AML-193 (cell line): Measurements from ENCODE around the gene IL1RAPL1.

Experiments
- DNase-seq, 2 experiments: peaks; one replicate each; lab custom pipeline; 2025; lab: John Stamatoyannopoulos, UW

IL1RAPL1 gene

GRCh38 chrX:28586981-28587551, at the start of gene IL1RAPL1:
IL1RAPL1 (plus strand) TSS chrX:28587446.
- no peak for DNase-seq

- DNase-seq = no peak
Observed at GRCh38 chrX:28542791-28543190, 44.5 kb upstream of the IL1RAPL1 start.

- DNase-seq = no peak
Observed at GRCh38 chrX:28549838-28550237, 37.4 kb upstream of the IL1RAPL1 start.

GRCh38 chrX:28550331-28550872, 36.8 kb upstream of the IL1RAPL1 start:
- no peak for DNase-seq

DNA sequence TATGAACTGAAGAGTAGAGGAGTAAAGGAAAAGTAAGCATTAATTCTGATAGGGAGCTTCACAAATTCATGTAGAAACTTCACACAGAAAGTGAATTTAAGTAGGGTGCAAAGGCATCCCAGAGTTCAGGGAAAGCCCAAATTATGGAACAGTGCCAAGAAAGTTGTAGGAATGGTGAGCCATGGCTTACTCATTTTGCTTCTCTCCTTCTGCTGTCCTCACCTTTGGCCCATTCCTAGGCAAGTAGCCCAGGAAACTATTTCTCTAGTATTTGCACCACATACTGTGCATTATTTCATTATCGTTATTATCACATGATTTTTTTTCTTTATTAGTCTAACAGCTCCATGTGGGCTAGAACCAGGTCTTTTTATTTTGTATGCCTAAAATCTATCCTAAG, 34.9 kb upstream of the IL1RAPL1 start:
- no peak for DNase-seq

DNA sequence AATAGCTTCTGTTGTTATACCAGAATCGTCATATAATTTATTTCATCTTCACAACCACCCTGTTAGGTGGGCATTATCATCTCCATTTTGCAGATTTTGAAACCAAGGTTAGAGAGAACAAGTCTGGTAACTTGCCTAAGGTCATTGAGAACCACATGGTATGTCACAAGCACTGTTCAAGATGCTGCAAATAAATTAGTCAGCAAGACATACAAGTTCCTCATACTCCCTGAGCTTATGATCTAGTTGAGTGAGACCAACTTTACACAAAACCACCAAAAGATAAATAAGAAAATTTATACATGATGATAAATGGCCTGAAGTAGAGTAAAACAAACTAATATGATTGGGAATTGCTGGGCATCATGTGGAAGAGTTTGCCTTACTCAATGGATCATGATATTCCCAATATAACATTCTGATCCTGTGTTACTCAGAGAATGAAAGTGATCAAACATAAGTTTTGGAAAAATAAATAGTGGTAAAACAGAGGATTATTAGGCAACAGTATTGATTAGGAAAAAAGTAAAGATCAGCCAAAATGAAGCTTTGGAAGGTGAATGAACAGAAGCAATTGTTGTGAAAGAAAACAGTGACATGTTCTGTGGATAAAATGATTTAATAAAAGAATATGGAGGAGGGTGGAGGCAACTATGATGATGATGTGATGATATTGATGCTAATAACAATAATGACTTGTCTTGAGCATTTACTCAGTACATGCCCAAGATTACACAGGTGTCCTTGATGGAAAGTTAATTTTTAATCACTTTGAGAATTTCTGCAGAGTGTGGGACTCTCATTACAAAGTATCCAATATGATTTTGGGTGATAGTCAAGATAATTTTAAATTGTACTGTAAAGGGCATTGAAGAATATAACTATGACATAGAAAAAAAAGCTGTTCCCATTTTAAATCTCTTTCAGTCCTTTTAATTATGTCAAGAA, 34.1 kb upstream of the IL1RAPL1 start:
- DNase-seq = no peak

GRCh38 chrX:28576117-28576516, 11.1 kb upstream of the IL1RAPL1 start:
- no peak for DNase-seq

DNA sequence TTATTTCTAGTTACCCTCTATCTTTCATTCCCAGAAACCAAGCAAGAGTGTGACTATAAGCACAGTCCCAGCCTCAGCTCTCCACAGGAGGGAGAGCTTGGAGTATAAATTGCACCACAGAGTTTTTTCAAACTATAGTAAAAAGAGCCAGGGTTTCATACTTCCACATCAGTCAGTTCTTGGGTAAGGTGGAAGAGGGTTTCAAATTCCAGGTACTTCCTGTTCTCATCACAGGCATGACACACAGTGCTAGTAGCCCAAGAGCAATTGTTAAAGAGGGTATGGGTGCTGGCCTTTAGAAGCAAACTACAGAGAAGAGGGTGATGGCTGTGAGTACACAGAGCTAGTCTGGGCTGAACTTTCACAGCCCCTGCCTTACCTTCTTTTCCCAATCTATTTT, 5.7 kb upstream of the IL1RAPL1 start:
- DNase-seq = no peak

DNA sequence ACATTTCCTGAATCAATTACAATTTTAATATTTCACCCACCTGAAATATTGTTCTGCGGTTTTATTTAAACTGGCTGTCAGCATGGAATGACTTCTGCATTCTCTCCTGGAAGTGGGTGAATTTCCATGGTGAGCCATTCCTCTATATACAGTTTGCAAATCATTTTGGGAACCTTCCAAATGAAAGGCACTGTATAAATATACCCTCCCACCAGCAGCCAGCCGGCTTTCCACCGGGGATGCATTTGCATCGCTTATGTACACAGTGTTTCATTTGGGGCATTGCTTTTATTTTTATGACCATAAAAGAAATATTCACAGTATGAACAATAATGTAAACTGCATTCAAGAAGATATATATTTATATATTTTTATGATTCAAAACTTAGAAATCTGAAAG, 4.7 kb upstream of the IL1RAPL1 start:
- DNase-seq = no peak

DNA sequence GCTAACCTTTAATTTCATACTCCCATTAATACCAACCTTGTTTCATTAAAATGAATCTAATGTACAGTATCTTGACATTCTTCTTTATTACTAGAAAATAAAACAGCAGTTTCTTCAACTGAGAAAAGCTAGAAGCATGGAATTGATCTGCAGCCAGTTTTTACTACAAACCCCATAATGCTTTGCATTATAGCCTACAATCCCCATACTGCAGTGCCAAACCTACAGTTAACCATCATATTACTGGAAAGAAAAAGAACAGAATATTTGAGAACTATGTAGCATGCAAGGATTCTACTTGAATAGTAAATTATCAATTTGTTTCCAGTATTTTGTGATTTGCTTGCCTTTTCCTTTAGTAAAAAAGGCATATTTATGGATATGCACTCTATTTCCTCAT, 3.2 kb upstream of the IL1RAPL1 start:
- DNase-seq = no peak

DNA sequence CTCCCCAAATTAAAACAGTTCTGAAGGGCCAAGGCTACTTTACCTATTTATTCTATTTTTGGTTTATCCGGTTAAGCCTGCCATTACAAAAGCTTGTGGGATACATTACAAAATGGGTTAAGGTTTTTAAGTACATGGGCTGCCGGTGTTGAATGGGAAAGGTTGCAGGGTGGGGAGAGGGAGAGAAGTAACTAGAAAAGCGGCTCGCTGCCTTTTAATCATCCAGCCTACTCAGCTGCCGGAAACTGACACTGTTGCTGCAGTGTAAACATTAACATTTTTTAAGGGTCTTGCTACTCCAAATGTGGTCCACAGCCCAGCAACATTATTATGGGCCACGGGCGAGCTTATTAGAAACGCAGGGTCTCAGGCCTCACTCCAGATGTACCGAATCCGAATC, 1.5 kb upstream of the IL1RAPL1 start:
- no peak for DNase-seq

- DNase-seq = no peak
Observed at GRCh38 chrX:28586286-28586685, 960 bp upstream of the IL1RAPL1 start.

GRCh38 chrX:28589046-28589445, 1.8 kb downstream of the IL1RAPL1 start:
- DNase-seq = no peak

GRCh38 chrX:28590396-28590795, 3.1 kb downstream of the IL1RAPL1 start:
- no peak for DNase-seq

DNA sequence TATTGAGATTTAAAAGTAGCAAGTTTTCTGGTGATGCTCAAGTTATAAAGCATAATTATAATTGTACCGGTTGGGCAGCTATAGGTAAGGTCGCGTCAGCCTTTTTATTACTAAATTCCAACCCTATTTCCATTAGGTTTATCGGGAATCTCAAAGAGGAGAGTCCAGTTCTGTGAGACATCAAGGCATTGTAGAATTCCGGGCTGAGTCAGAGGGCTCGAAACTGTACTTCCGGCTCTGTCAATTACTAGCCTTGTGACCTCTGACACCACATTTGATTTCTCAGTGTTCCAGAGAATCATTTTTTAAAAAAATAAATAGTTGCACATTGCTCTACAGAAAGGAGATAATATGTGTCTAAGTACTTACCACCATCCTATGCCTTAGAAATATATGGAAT, 4.3 kb downstream of the IL1RAPL1 start:
- no peak for DNase-seq

GRCh38 chrX:28595346-28595745, 8.1 kb downstream of the IL1RAPL1 start:
- DNase-seq = no peak

DNA sequence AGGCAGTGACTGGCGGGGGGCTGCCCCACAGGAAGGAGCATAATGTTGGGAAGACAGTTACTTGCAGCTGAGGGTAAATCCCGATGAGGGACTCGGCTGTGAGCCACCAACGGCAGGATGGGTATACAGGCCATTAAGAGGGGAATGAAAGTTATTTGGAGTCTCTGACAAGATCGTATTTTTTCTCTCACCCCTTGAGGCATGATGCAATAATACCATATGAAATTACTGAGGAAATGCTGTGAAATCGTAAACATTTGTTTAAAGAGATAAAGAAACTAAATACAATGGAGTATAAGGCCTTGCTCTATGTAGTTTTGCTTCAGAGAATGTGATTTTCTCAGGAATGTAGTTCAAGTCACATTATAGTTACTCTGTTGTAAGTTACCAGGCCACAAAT, 12.7 kb downstream of the IL1RAPL1 start:
- DNase-seq = no peak

DNA sequence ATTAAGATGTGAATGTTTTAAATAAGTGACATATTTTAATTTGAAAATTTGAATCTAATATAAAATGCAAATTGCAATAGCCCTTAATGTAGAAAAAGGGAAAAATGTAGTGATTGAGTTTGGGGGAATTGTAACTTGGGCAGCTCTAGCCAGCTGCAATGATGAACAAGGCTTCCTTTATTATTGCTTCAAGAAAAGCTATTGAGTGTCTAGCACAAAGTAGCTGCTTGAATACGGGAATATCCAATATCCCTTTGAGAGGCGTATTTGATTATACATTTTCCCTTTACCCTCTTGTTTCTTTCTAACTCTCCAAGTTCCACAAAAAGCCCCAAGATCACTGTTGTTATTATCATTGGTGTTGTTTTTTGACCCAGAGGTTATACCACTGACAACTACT, 21.8 kb downstream of the IL1RAPL1 start:
- no peak for DNase-seq

DNA sequence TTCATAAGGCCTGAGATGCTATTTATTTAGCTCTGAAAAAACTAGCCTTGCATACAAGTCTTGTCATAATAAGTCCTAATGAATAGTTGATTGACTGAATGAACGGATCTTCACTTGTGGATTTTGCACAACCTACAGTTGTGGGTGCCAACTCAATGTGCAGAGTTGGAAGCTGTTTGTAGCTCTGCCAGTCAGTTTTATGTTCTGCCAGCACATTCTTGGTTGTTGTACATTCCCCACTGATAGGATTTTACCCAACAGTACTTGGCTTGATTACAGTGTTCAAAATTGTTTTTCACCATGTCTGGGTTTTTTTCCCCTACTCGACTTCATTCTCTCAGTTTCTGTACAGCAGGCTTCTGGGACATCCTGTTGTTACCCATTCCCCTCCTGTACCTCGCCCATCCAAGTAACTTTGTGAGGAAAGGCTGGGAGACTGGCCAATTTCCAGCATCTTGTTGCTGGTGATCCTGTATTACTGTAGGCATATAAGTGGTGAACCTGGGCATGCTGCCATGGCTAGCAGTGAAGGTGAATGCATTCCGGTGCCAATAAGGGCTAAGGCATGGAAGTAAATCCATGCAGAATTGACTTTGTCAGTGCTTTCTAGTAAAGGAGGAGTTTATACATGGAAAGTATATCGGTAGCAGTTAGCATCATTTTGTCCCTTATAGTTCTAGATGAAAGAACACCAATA, 22.8 kb downstream of the IL1RAPL1 start:
- no peak for DNase-seq

- DNase-seq = no peak
Observed at GRCh38 chrX:28610746-28611145, 23.5 kb downstream of the IL1RAPL1 start.

- no peak for DNase-seq
Observed at GRCh38 chrX:28613558-28613957, 26.3 kb downstream of the IL1RAPL1 start.

- DNase-seq = no peak
Observed at GRCh38 chrX:28625223-28625622, 38.0 kb downstream of the IL1RAPL1 start.

- DNase-seq = no peak
Observed at GRCh38 chrX:28626515-28626914, 39.3 kb downstream of the IL1RAPL1 start.
